K562 (cell line): ENCODE measurements around the gene SPHK2. TPM values are rescaled to one million over a fixed set of nuclear protein-coding genes. Genes with fewer than 3 reads are reported as not detected.

Experiments used
- CTCF ChIP-seq, 3 experiments: IDR thresholded peaks in 2 of 3; conservative IDR thresholded peaks in 1 of 3; 2 replicates each; pipeline ENCODE4 v1.5.1; 2011 to 2012; ENCODE audit warnings: low read length in 3 of 3, mild to moderate bottlenecking in 3 of 3, control low read depth in 2 of 3, improper control_type of control experiment in 1 of 3, inconsistent platforms in 1 of 3, low read depth in 1 of 3, mixed read lengths in 1 of 3, moderate library complexity in 1 of 3; ENCODE audit not compliant: insufficient read depth in 2 of 3
- ESRRB ChIP-seq: fragments of 250-450 bp; sonication (Bioruptor Pico); IDR thresholded peaks from 2 replicates; pipeline ENCODE4 v1.5.0; 2020; ENCODE audit warnings: mild to moderate bottlenecking, moderate library complexity, borderline replicate concordance
- MEIS2 ChIP-seq: fragments of 450-650 bp; IDR thresholded peaks from 2 replicates; pipeline ENCODE4 v1.6.1; 2014; ENCODE audit warnings: mild to moderate bottlenecking; ENCODE audit not compliant: partially characterized antibody
- MTA1 ChIP-seq: fragments of 450-650 bp; IDR thresholded peaks from 2 replicates; pipeline ENCODE4 v1.6.1; 2017; ENCODE audit warnings: borderline replicate concordance
- MTF1 ChIP-seq: fragments of 250-450 bp; sonication (Bioruptor Pico); IDR thresholded peaks from 2 replicates; pipeline ENCODE4 v1.9.0; 2021; ENCODE audit warnings: moderate library complexity, mild to moderate bottlenecking, inconsistent platforms, borderline replicate concordance
- MYNN ChIP-seq, 2 experiments: sonication (generic); formaldehyde crosslinking in 1 of 2; IDR thresholded peaks; 2 replicates each; pipeline versions ENCODE4 v1.5.0 to v1.6.1; 2016 to 2020; ENCODE audit warnings: antibody characterized with exemption in 1 of 2, missing genetic modification reagents in 1 of 2
- PHF8 ChIP-seq: fragments of 200-600 bp; sonication (generic); IDR thresholded peaks from 2 replicates; pipeline ENCODE4 v1.6.1; 2012; ENCODE audit warnings: mixed run types, mild to moderate bottlenecking, inconsistent platforms, low read length, moderate library complexity, borderline replicate concordance
- POLR3A ChIP-seq: IDR thresholded peaks from 2 replicates; pipeline ENCODE4 v1.6.1; 2011; ENCODE audit warnings: borderline replicate concordance, mild to moderate bottlenecking, moderate library complexity; ENCODE audit not compliant: insufficient read length, insufficient read depth; ENCODE audit errors: extremely low read depth
- RBFOX2 ChIP-seq: fragments of 200-400 bp; formaldehyde crosslinking; IDR thresholded peaks from 2 replicates; pipeline ENCODE4 v1.6.1; 2017; ENCODE audit warnings: low read depth, mild to moderate bottlenecking, low read length, moderate library complexity
- RBM14 ChIP-seq: fragments of 200-400 bp; formaldehyde crosslinking; IDR thresholded peaks from 2 replicates; pipeline ENCODE4 v1.6.1; 2018; ENCODE audit warnings: low read depth, mild to moderate bottlenecking, low read length, moderate library complexity, borderline replicate concordance; ENCODE audit not compliant: insufficient read depth
- SRF ChIP-seq, 2 experiments: fragments of 250-450, 450-650 bp in 1 of 2; sonication (Bioruptor Pico) in 1 of 2; sonication (generic) in 1 of 2; formaldehyde crosslinking; IDR thresholded peaks; 2 replicates each; pipeline versions ENCODE4 v1.5.0 to v1.5.1; 2020 to 2022; ENCODE audit warnings: mild to moderate bottlenecking in 1 of 2, missing genetic modification reagents in 1 of 2
- TARDBP ChIP-seq: fragments of 450-650 bp; IDR thresholded peaks from 2 replicates; pipeline ENCODE4 v1.6.1; 2016
- ZBTB7A ChIP-seq: IDR thresholded peaks from 2 replicates; pipeline ENCODE4 v1.6.1; 2011; ENCODE audit warnings: low read depth, mild to moderate bottlenecking, low read length, moderate library complexity, borderline replicate concordance; ENCODE audit not compliant: control insufficient read depth
- ZNF12 ChIP-seq: sonication (generic); formaldehyde crosslinking; IDR thresholded peaks from 2 replicates; pipeline ENCODE4 v1.4.0; 2020; ENCODE audit warnings: mild to moderate bottlenecking, missing genetic modification reagents
- ZNF280A ChIP-seq: fragments of 450-650 bp; IDR thresholded peaks from 2 replicates; pipeline ENCODE4 v1.6.1; 2018; ENCODE audit warnings: mild to moderate bottlenecking, low read depth; ENCODE audit not compliant: partially characterized antibody
- polyA plus RNA-seq, 8 experiments: library from polyadenylated mRNA; depleted of rRNA in 4 of 8; stranded (reverse) in 5 of 8; unstranded in 3 of 8; fragments of >200 nt; fragmentation: Nextera tagmentation in 2 of 8; fragmentation: Illumina TruSeq in 1 of 8; extraction: Ambion mirVana in 2 of 8; extraction: Trizol in 1 of 8; gene quantifications; 2 replicates each; pipeline versions ENCODE4 v1.2.1 to v1.2.3, GENCODE V29; 2011 to 2014; ENCODE audit warnings: inconsistent platforms in 1 of 8, missing spikeins in 1 of 8
- total RNA-seq, 7 experiments: library from RNA; depleted of rRNA in 6 of 7; stranded (reverse); fragments of >200 nt in 6 of 7; fragmentation: Illumina TruSeq in 2 of 7; extraction: Trizol in 2 of 7; gene quantifications; 2 replicates each; pipeline versions ENCODE4 v1.2.1 to v1.2.3, GENCODE V29; 2011 to 2021; ENCODE audit warnings: low replicate concordance in 1 of 7
- TF ChIP-seq, protein P1 (sequence below): sonication (generic); formaldehyde crosslinking; IDR thresholded peaks from 2 replicates; pipeline ENCODE4 v1.8.0; 2022; ENCODE audit warnings: mild to moderate bottlenecking, missing genetic modification reagents
- TF ChIP-seq, protein P2 (sequence below), 3 experiments: fragments of 200-800 bp in 1 of 3; sonication (Bioruptor generic) in 1 of 3; sonication (generic) in 1 of 3; formaldehyde crosslinking in 1 of 3; IDR thresholded peaks; 2 replicates each; pipeline versions ENCODE4 v1.6.1 to v1.8.0; 2016 to 2022; ENCODE audit warnings: mild to moderate bottlenecking in 2 of 3, missing compliant biosample characterization in 2 of 3, missing genetic modification characterization in 2 of 3, missing genetic modification reagents in 1 of 3

SPHK2 gene
- total and polyA plus RNA-seq, 9 of the 15 experiments (the other 6 are each of a cell fraction or from before 2014, with no cell fraction given): 0.10 to 15.2 (median 2.9) TPM

- TF ChIP-seq, protein P1, sequence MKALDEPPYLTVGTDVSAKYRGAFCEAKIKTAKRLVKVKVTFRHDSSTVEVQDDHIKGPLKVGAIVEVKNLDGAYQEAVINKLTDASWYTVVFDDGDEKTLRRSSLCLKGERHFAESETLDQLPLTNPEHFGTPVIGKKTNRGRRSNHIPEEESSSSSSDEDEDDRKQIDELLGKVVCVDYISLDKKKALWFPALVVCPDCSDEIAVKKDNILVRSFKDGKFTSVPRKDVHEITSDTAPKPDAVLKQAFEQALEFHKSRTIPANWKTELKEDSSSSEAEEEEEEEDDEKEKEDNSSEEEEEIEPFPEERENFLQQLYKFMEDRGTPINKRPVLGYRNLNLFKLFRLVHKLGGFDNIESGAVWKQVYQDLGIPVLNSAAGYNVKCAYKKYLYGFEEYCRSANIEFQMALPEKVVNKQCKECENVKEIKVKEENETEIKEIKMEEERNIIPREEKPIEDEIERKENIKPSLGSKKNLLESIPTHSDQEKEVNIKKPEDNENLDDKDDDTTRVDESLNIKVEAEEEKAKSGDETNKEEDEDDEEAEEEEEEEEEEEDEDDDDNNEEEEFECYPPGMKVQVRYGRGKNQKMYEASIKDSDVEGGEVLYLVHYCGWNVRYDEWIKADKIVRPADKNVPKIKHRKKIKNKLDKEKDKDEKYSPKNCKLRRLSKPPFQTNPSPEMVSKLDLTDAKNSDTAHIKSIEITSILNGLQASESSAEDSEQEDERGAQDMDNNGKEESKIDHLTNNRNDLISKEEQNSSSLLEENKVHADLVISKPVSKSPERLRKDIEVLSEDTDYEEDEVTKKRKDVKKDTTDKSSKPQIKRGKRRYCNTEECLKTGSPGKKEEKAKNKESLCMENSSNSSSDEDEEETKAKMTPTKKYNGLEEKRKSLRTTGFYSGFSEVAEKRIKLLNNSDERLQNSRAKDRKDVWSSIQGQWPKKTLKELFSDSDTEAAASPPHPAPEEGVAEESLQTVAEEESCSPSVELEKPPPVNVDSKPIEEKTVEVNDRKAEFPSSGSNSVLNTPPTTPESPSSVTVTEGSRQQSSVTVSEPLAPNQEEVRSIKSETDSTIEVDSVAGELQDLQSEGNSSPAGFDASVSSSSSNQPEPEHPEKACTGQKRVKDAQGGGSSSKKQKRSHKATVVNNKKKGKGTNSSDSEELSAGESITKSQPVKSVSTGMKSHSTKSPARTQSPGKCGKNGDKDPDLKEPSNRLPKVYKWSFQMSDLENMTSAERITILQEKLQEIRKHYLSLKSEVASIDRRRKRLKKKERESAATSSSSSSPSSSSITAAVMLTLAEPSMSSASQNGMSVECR: peak; percentile 64; the same call in 1 of the 2 replicates
- TF ChIP-seq MTA1 (no peak), RBFOX2 (no peak), MYNN (IDR thresholded peaks at IDR 0.05) (no peak), MYNN (CRISPR knock-in tag; IDR thresholded peaks at IDR 0.05) (no peak), TARDBP (no peak), MEIS2 (no peak), ZNF12 (CRISPR knock-in tag) (no peak), ESRRB (CRISPR knock-in tag) (no peak), RBM14 (0 out of 2 replicates have a peak, but pooled peaks have one; percentile 27), POLR3A (no peak), CTCF (IDR thresholded peaks at IDR 0.05 in 2 of 3, conservative IDR thresholded peaks at IDR 0.05 in 1 of 3; ENCODE audit: insufficient read depth in 2 of 3, low read depth in 1 of 3, low read length in 3 of 3) (peak in 2 of 3 experiments; percentile 18 to 34; a peak in 1 of 6 replicates), ZBTB7A (no peak; the same call in 1 of the 2 replicates), PHF8 (peak; percentile 22; the same call in 1 of the 2 replicates), MTF1 (CRISPR knock-in tag) (no peak), ZNF280A (no peak), SRF (CRISPR knock-in tag; IDR thresholded peaks at IDR 0.05) (no peak)
- TF ChIP-seq, protein P2, sequence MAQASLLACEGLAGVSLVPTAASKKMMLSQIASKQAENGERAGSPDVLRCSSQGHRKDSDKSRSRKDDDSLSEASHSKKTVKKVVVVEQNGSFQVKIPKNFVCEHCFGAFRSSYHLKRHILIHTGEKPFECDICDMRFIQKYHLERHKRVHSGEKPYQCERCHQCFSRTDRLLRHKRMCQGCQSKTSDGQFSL (CRISPR knock-in tag; IDR thresholded peaks at IDR 0.05): 0 out of 2 replicates have a peak, but pooled peaks have one; percentile 36
- TF ChIP-seq, protein P2 (tag; IDR thresholded peaks at IDR 0.05): no peak
Measured at GRCh38 chr19:48636859-48637448, 17.6 kb downstream of the SPHK2 start, which contains the start of gene DBP (continued).
